MG63 (cell line): ENCODE data around the gene ISG20L2. TPM values are rescaled to one million over a fixed set of nuclear protein-coding genes. Genes with fewer than 3 reads are reported as not detected.

Source experiments
- total RNA-seq: library from RNA; depleted of rRNA; stranded (reverse); fragments of >200 nt; shearing (Covaris generic); gene quantifications from 2 replicates; pipeline ENCODE4 v1.2.3, GENCODE V29; 2014; ENCODE audit warnings: low replicate concordance; rRNA removed

The ISG20L2 gene
- total RNA-seq, 1 experiment from 2014 or later, result 15.6 TPM

Other genes starting within 250 kb of the ISG20L2 start
- 3.4 and 11.7 TPM in 2 replicates for gene MEF2D, start 228.0 kb downstream of the ISG20L2 start, total RNA-seq
- 18.7 and 20.7 TPM in 2 replicates for gene IQGAP3, start 156.2 kb downstream of the ISG20L2 start, total RNA-seq
- not detected in 2 replicates for gene TTC24, start 149.0 kb downstream of the ISG20L2 start, total RNA-seq
- 105 and 170 TPM in 2 replicates for gene NAXE, start 137.0 kb downstream of the ISG20L2 start, total RNA-seq
- 10.0 and 48.6 TPM in 2 replicates for gene GPATCH4, start 127.3 kb downstream of the ISG20L2 start, total RNA-seq
- not detected in 2 replicates for gene HAPLN2, start 109.4 kb downstream of the ISG20L2 start, total RNA-seq
- gene BCAN, start 86.6 kb downstream of the ISG20L2 start, total RNA-seq, result not detected in 2 replicates
- gene NES, start 51.4 kb downstream of the ISG20L2 start, total RNA-seq, result 0.03 TPM in 1 of 2 replicates, not detected in the other
- gene CRABP2, start 23.2 kb downstream of the ISG20L2 start, total RNA-seq, result 57.8 and 62.8 TPM in 2 replicates
- gene METTL25B, start 297 bp downstream of the ISG20L2 start, total RNA-seq, result 10.0 and 20.8 TPM in 2 replicates
- gene MRPL24, start 12.3 kb upstream of the ISG20L2 start, total RNA-seq, result 189 and 246 TPM in 2 replicates
- gene HDGF, start 22.9 kb upstream of the ISG20L2 start, total RNA-seq, result 565 and 817 TPM in 2 replicates
- 56.9 and 65.6 TPM in 2 replicates for gene PRCC, start 38.8 kb upstream of the ISG20L2 start, total RNA-seq
- not detected in 2 replicates for gene SH2D2A, start 88.1 kb upstream of the ISG20L2 start, total RNA-seq
- not detected in 2 replicates for gene INSRR, start 130.4 kb upstream of the ISG20L2 start, total RNA-seq
- not detected in 2 replicates for gene NTRK1, start 132.1 kb upstream of the ISG20L2 start, total RNA-seq
- gene PEAR1, start 165.0 kb upstream of the ISG20L2 start, total RNA-seq, result 0.46 TPM in 1 of 2 replicates, not detected in the other
- gene LRRC71, start 191.9 kb upstream of the ISG20L2 start, total RNA-seq, result not detected in 2 replicates